Endothelial cell of hepatic sinusoid (primary cell): Measurements from ENCODE around the gene ASB6.
"Not testable (repeated sequence)": the region's sequence is repeated elsewhere in the genome, so short reads cannot be mapped to it uniquely, and the experiment has no call there.

ENCODE experiments used
- in situ Hi-C: cut with HindIII; loops from 2 replicates; pipeline ENCODE4 v1.10.0; 2017; ENCODE audit warnings: low sequenced_read_pairs

Gene ASB6

DNA sequence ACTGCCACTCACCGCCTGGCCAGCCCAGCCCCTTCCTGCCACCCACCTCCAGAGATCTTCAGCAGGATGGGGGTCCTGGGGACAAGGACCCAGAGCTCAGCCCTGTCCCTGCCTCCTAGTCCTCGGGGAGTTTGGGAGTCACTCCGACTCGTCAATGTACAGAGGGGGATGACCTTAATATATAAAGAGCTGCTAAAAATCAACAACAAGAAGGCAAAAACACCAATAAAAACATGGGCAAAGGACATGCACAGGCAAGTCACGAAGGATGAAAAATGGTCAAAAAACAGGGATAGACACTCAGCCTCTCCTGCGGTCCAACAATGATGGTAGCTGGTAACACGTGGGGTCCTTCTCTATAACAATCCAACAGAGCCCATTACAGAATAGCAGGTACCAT, 4.7 kb upstream of the ASB6 start:
- in situ Hi-C loops: no loop called here

DNA sequence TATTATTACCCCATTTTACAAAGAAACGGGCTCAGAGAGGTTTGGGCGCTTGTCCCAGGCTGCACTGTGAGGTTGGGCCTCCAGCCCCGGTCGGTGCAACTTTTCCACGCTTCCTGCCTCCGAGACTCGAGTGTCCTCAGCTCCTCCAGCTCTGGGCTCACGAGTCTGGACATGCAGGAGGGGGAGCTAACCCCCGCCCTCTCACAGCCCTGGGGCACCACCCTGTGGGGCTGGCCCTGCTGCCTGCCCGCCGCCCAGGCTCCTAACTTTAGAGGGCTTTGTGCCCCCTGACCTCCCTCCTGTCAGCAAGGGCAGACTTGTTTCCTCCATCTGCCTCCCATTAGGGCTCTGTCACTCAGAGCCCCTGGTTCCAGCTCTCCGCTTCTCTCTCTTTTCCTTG, 4.3 kb upstream of the ASB6 start:
- in situ Hi-C loops: no loop called here

DNA sequence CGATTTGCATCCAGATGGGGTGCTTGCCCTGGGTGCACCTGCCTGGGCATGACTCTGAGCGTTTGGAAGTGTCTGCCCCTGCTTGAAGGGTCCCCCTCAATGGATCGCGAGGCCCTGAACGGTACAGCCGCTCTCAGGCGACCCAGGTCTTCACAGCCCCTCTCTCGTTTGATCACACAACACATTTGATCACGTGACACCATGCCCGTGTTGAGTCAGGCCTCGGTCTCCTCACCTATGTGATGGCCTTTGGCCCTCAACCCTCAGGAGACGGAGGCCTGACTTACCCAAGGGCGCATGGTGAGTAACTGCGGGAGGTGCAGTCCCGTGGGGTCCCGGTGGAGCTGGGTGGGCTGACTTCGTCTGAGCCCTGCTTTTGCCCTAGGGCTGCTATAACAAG, 3.0 kb upstream of the ASB6 start:
- in situ Hi-C loops: no loop called here

DNA sequence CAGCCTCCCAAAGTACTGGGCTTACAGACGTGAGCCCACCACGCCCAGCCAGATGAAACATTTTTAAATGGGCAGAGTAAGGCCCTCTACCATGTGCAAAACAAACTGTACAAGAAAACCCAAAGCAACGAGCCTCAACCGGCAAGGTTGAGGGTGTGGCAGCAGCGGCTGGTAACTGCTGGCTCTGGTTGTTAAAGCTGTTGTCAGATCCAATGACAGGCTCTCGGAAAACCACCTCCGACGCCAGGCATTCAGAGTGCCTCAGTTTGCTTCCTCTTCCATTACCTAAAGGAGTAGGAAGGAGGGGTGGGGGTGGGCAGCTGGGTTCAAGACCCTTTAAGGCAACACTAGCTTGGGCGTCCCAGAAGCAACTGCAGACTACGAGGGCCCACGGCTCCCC, 2.4 kb upstream of the ASB6 start:
- in situ Hi-C loops: no loop called here

DNA sequence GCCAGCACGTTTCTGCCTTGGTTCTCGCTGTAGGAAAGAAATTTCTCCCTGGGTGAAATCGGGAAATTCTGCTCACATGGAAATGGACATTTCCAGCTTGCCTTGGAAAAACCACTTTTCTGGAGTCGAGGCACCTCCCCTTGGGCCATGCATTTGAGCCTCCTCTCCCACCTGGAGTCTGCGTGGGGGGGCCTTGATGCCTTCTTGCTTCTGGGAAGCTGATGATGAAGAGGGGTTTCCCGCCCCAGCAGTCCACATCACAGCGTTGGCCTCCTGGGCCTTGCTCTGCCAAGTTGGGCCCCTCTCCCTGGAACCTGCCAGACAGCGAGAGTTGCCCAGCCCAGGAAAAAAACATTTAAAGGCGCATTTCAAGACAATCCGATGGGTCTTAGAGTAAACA, 1.8 kb upstream of the ASB6 start:
- in situ Hi-C loops: no loop called here

DNA sequence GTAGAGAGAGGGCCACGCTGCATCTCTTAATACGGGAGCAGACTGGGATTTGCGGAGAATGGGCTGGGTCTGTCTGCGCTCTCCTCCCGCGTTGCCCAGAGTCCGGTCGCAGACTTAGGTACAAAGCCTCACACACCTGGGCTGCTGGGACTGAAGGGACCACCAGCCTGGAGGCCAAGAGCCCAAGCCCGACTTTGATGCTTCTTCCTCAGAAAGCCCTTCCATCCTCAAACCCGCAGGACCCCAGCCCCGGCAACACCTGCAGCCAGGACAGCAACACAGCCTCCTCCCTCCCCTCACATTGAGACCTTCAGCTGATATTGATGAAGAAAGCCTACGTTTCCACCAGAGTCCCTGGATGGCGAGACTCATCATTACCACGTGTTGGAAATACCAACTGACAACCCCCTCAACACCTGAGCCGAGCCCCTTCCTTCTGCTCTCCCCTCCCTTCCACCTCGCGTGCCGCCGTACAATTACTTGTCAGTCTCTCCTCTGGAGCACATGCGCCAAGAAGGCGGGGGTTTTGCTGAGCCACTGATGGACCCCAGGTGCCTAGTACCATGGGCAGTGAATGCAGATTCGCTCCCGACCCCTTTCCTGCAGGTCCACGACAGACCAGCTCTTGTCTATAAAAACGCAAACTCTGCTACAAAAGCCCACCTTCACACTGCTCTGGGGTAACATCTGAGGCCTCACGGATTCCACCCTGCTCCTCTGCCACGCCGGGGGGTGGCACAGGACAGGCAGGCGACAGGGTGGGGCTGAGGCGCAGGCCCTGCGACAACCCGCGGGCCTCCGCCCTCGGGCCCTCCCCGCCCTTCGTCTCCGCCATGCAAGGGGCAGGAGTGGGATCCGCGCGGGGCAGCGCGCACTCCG, 841 bp downstream of the ASB6 start:
- in situ Hi-C loops: no loop called here

DNA sequence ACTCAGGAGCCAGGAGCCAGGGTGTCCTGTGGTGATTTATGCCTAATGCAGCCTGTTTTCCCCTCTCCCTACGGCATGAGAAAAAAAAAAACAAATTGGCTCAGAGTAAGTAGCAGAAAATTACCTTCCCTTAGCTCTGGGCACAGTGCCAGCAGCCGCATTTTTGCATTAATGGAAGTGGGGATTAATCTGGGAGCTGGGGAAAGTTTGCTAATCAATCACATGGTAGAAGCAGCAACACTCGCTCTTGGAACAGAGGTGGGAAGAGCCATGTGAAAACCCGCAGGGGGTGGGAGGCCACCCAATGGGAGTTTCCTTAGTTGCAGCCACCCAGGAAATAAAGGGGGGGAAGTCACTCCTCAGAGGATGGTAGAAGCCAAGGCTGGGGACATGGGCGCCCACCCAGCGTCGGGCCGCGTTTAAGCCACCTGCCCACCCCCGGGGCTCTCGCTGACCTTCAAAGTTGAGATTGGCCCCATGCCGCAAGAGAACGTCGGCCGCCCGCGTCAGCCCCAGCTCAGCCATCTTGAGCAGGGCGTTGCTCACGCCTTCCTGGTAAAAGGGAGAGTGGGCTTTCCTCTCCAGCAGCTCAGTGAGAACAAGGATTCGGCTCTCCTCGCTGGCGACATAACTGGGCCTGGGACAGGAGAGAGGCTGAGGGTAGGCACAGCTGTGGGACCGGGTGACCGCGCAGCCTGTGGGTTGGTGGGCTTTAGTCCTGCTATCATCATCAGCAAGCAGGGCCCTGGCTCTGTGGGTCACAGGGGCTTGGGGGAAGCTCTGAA, 1.7 kb downstream of the ASB6 start:
- in situ Hi-C loops: no loop called here

DNA sequence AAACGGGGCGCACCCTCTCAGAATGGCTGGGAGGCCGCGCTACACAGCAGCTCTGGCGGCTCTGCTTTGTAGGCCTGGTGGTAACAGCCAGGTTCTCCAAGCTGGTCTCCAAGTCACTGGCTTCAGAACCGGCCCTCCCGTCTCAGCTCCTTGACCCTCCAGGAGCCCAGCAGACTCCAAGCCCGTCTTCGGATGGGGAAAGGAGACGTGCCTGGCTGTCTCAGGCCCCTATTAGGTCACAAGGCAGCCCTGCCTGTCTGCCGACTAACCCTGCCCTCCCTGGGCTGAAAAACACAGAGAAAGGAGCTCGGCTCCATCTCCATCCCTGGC, 2.2 kb downstream of the ASB6 start:
- in situ Hi-C loops: no loop called here

DNA sequence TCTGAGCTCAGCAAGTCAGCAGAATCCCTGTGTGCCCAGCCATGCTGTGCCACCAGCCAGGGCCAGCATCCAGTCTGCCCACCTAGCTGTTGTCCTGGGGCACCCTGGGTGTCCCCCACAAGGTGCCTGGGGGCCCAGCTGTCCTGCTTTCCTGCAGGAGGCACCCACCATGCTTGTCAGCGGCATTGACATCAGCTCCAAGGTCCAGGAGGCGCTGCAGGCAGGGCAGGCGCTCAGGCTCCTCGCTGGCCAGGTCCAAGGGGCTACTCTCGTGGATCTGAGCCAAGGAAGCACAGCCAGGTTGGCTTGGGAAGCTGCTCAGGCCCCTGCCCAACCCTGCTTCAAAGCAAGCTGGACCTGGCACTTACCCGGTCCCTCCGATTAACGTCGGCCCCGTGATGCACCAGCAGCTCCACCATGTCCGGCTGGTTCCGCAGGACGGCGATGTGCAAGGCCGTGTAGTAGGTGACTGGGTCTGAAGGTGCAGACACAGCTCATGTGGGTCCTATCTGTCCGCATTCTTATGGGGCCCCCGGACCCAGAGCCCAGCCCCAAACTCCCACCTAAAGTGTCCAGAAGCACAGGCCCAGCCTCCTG, 2.8 kb downstream of the ASB6 start:
- in situ Hi-C loops: no loop called here

DNA sequence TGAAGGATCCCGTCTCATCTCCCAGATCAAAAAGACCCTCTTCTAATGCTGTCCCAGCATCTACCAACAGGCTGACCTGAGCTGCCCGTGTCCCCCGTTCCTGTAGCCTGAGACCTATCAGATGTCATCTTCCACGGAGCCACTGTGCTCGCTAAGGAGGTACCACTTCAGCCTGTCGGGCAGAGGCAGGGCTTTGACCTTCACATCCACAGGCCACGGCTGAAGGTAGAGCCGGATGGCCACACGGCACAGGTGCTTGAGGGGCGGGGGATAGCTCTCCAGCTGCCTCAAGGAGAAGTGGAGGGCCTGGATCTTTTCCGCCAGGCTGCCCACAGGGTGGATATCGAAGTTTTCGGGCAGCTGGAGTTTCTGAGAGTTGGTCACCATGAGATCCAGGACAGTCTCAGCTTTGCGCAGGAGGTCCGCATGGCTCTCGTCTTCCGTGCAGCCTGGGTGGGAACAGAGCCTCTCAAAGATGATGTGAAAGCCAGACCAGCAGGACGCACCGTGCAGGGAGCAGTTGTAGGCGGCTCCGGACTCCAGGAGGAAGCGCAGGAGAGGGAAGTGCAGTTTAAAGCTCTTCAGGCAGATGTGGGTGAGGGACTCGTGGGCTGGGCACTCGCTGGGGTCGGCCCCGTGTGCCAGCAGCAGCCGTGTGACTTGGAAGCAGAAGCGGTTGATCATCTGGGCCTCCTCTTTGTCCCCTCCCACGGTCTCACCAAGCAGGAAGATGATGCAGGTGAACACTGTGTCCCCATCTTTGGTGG, 4.1 kb downstream of the ASB6 start:
- in situ Hi-C loops: no loop called here

DNA sequence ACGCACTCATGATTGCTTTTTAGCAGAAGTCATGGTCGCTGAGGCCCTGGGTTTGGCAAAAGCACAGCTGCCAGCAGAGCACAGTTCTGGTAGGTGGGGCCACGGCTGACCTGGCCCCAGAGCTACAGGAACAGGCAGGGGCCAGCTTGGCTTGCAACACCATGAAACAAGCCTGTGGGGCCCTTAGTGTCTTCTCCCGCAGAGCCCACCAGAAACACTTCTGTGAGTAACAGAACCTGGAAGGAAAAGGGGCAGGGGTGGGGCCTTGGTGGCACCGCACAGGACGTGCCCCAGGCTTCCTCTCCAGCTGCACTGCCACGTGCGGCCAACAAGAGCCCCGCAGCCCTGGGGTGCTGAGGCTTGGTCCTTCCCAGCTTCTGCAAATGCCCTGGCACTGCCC, 4.8 kb downstream of the ASB6 start:
- in situ Hi-C loops: no loop called here

DNA sequence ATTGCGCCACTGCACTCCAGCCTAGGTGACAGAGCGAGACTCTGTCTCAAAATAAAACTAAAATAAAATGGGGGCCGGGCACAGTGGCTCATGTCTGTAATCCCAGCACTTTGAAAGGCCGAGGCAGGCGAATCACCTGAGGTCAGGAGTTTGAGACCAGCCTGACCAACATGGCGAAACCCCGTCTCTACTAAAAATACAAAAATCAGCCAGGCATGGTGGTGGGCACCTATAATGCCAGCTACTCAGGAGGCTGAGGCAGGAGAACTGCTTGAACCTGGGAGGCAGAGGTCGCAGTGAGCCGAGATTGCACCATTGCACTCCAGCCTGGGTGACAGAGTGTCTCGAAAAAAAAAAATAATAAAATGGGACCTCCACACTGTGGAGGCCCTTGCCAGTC, 5.6 kb downstream of the ASB6 start:
- in situ Hi-C loops: not testable (repeated sequence)

DNA sequence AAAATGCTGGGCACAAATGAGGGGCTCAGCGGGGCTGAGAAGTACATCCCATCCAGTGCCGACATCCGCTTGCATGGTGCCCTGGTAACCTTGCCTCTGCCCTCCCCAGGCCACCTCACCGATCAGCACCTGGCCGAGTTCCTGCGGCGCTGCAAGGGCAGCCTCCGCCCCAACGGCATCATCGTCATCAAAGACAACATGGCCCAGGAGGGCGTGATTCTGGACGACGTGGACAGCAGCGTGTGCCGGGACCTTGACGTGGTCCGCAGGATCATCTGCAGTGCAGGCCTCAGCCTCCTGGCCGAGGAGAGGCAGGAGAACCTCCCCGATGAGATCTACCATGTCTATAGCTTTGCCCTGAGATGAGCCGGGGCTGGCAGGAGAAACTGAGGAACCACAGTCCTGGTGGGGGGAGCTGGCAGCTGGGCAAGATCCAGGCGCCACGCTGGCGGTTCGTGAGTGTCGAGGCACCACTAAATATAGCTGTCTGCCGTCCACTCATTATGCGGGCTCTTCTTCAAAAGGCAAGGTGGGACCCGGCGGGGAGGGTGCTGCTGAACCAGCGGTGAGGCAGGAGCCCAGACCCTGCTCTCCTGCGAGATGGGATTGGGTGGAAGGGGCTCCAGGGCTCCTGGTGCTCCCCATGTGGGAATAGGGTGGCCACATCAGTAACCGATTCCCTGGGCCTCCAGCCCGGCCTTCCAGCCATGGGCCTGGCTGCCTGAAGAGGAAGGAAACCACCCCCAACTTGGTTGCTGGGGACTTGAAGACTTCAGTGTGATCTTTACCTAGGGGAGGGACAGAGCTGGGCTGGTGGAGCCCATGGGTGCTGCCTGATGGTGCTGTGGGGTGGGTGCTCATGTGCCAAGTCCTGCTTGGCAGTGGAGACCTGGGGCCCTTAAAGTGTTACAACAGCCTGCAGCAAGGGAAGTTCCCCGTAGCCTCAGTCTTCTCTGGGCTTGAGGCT, 6.6 kb downstream of the ASB6 start:
- in situ Hi-C loops: no loop called here

DNA sequence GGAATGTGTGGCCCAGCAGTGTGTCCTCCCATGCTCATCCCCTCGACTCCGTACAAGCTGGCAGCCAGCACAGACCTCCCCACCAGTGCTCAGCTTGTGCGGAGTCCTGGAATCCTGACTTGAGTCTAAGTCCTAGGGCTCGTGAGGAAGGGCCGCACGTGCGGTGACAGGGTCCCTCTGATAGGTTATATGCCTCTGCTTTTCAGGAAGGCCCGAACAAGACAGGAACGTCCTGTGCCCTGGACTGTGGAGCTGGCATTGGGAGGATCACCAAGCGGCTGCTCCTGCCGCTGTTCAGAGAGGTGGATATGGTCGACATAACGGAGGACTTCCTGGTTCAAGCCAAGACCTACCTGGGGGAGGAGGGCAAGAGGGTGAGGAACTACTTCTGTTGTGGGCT, 8.1 kb downstream of the ASB6 start:
- in situ Hi-C loops: loop anchor here (5.0 kb wide), 6 partner anchors 43 to 502 kb away; no protein-coding TSS in a partner anchor

DNA sequence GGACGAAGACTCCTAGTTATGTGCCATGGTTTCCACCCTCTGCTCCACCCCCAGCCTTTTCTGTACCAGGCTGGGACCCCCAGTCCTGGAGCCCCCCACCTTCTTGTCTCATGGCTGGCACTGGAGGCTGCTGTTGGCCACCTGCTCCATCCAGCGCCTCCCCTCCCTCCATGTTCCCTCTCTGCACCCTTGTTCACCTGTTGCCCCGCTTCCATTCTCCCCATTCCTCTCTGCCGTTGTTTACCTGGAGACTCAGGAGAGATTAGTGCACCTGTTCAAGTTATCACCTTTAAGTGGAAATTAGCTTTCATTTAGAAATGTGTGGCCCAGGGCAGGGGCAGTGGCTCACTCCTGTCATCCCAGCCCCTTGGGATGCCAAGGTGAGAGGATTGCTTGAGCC, 8.7 kb downstream of the ASB6 start:
- in situ Hi-C loops: loop anchor here (5.0 kb wide), 6 partner anchors 44 to 501 kb away; no protein-coding TSS in a partner anchor

DNA sequence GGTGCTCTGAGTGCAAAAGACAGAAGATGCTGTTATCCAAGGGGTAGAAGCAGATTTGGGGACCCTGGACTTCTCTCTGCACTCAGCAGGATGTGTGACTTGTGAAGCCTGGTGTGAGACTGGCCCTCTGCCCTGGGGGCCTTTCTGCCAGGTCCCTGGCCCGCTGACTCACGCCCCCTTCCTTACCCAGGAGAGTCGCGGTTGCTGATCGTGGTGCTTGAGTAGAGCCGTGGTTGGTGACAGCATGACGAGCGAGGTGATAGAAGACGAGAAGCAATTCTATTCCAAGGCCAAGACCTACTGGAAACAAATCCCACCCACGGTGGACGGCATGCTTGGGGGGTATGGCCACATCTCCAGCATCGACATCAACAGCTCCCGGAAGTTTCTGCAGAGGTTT, 9.5 kb downstream of the ASB6 start:
- in situ Hi-C loops: loop anchor here (5.0 kb wide), 6 partner anchors 45 to 500 kb away; no protein-coding TSS in a partner anchor

DNA sequence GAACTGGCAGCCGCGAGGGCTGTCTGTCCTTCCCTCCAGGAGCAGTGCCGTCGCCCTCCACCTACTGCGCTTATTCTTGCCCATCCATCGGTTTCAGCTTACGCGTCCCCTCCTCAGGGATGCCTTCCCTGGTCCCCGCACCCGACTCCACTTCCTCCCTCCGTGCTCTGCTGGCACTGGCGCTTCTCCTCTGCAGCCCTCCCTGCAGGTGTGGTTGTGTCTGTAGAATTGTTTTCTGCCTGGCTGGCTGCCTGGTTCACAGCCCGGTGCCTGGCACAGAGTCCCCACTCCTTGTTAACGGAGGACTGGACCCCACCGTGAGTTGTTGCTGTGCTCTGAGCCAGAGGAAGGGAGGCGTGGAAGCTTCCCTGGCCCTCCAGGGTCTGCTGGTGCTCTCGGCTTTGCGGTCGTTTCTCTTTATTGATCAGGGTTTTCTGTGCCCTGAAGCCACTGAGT, 10.2 kb downstream of the ASB6 start:
- in situ Hi-C loops: loop anchor here (5.0 kb wide), 6 partner anchors 46 to 499 kb away; no protein-coding TSS in a partner anchor

DNA sequence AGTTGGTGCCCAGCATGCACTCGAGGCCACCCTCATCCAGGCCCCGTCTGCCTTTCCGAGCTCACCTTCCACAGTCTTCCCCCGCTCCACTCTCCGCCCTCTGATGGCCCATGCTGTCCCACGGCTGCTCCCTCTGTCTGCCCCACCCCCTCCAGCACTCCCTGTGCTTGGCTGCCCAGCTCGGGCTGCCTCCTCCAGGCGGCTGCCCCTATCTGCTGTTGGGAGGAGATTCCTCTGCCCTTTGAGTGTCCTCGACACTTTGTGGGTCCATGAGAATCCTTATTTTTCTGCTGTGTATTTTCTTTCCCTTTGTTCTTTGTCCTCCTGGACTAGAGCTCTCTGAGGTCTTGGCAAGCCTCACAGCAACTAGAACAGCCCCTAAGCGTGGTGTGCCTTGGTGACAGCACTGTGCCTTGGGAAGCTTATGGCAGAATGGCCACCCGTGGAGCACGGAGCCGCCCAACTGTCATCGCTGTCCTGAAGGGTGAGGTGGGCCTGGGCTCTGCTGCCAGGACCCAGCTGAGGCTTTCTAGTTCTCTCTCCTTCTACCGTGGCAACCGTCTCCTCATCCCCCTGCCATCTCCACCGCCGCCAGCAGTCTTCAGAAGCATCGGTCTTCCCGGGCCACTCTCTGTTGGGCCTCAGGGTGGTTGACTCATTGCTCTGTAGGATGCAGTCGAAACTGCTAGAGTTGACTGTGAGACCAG, 10.8 kb downstream of the ASB6 start:
- in situ Hi-C loops: loop anchor here (5.0 kb wide), 6 partner anchors 46 to 499 kb away; no protein-coding TSS in a partner anchor

DNA sequence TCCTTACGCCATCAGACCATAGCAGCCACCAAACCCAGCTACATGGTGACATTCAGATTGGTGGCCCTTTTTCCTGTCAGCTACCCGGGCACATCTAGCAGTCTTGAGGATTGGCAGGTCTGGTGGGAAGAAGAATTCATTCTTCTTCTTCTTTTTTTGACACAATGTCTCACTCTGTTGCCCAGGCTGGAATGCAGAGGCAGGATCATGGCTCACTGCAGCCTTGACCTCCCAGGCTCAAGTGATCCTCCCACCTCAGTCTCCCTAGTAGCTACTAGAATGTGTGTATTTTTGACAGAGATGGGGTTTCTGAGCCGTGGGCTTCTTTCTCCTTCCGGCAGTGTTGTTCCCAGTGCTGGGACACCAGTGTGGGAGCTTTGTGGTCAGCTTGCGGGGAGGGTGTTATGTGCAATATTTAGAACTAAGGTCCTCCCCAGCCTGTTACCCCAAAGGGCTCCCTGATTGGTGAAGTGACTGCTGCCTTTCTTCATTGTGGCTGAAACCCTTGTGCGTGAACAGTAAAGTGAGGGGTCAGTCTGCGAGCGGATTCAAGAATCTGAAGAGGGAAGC, 12.6 kb downstream of the ASB6 start:
- in situ Hi-C loops: loop anchor here (10.0 kb wide), 1 partner anchor 255 kb away; no protein-coding TSS in a partner anchor
